ENCODE data around the gene PNRC1. TPM values are rescaled to one million over a fixed set of nuclear protein-coding genes. Genes with fewer than 3 reads are reported as not detected.

PNRC1 gene
- total RNA-seq, 1 donor from 2014 or later = 289 TPM

DNA sequence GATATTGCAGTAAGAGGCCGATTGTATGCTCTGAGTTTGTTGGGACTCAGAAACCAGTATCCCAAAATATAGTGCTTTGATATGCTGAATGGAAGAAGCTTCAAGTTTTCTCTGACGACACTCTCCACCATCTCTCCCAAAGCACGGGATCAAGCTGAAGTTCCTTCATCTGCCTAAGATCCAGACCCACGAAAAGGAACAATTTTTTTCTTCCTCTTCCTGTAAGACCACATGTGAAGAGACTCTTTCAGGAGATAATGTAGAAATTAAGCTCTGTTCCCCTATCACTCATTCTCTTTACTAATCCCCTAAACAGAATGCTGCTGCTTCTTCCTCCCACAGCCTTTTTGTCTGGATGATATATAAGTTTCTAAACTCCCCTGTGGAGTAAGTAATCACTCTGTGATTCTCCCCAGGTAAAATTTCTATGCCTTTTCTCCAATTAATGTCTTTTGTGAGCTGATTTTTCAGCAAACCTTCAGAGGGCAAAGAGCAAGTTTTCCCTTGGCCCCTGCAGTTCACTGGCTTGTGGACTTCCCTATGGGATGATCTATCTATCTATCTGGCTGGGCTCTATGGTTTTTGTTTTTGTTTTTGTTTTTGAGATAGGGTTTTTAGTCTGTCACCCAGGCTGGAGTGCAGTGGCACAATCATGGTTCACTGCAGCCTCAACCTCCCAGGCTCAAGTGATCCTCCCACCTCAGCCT, 13.5 kb upstream of the PNRC1 start:
- no peak for DNase-seq (ENCODE audit: extremely low spot score in 2 of 2)
- Histone ChIP-seq H3K27ac (no peak overlapping the region), H3K36me3 (no peaks in the 10 kb centered on the region), H3K9me3 (no peaks in the 10 kb centered on the region), H3K4me1 (no peaks in the 10 kb centered on the region), H3K4me3 (no peak overlapping the region), H3K27me3 (no peaks in the 10 kb centered on the region)
- no peak for TF ChIP-seq POLR2AphosphoS5 (IDR thresholded peaks at IDR 0.05; ENCODE audit: insufficient read depth in 1 of 2, low read depth in 1 of 2)
- no peak for TF ChIP-seq POLR2A (IDR thresholded peaks at IDR 0.05)
- TF ChIP-seq, protein P1, sequence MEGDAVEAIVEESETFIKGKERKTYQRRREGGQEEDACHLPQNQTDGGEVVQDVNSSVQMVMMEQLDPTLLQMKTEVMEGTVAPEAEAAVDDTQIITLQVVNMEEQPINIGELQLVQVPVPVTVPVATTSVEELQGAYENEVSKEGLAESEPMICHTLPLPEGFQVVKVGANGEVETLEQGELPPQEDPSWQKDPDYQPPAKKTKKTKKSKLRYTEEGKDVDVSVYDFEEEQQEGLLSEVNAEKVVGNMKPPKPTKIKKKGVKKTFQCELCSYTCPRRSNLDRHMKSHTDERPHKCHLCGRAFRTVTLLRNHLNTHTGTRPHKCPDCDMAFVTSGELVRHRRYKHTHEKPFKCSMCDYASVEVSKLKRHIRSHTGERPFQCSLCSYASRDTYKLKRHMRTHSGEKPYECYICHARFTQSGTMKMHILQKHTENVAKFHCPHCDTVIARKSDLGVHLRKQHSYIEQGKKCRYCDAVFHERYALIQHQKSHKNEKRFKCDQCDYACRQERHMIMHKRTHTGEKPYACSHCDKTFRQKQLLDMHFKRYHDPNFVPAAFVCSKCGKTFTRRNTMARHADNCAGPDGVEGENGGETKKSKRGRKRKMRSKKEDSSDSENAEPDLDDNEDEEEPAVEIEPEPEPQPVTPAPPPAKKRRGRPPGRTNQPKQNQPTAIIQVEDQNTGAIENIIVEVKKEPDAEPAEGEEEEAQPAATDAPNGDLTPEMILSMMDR (IDR thresholded peaks at IDR 0.05) = no peak
- intact Hi-C loops (cut with DNase I) = no loop called here

DNA sequence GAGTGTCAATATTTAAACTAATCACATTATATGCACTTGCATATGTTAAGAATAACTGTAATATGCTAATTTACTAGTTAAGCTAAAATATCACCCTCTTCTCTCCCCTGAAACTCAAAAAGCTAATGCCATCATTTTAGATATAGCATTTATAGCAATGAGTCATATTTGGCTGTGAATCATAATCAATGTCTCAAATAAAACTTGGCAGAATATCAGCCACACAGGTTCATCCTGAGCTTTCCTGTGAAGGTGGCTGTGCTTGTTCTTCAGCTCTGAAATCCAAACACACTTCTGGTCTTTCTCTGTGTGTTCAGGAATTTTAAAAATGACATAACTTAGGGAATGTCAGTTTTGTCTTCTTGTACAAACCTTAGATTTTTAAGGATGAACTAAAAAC, 12.8 kb upstream of the PNRC1 start:
- Histone ChIP-seq H3K36me3 (no peaks in the 10 kb centered on the region), H3K27ac (no peak overlapping the region), H3K4me1 (no peaks in the 10 kb centered on the region), H3K27me3 (no peaks in the 10 kb centered on the region), H3K9me3 (no peaks in the 10 kb centered on the region), H3K4me3 (no peak overlapping the region)
- TF ChIP-seq, protein P1 (IDR thresholded peaks at IDR 0.05) = no peak
- TF ChIP-seq POLR2A (IDR thresholded peaks at IDR 0.05) (no peak), POLR2AphosphoS5 (IDR thresholded peaks at IDR 0.05; ENCODE audit: insufficient read depth in 1 of 2, low read depth in 1 of 2) (no peak)
- DNase-seq (ENCODE audit: extremely low spot score in 2 of 2) = no peak
- intact Hi-C loops (cut with DNase I) = no loop called here

DNA sequence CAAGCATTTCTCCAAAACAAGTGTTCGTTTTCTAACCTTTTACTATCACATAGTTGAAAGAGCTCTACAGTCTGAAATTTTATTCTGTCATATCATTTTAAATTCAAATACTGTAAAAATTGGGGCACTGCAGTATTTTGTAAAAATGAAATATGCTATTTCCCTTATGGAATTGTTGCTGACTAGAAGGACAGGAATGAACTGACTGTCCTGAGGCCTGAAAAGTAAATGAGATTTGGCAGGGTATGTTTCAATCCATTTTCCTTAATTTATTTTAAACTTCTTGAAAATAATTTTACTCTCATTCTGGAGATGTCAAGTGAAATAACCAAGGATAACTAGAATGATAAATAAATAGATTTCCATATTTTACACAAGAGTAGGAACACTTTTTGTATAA, 11.9 kb upstream of the PNRC1 start:
- no peak overlapping the region for H3K4me3 ChIP-seq
- intact Hi-C loops (cut with DNase I) = no loop called here
- no peaks in the 10 kb centered on the region for H3K4me1 ChIP-seq
- no peaks in the 10 kb centered on the region for H3K36me3 ChIP-seq
- H3K9me3 ChIP-seq = no peaks in the 10 kb centered on the region
- H3K27me3 ChIP-seq = no peaks in the 10 kb centered on the region
- H3K27ac ChIP-seq = no peak overlapping the region
- no peak for TF ChIP-seq POLR2A (IDR thresholded peaks at IDR 0.05)
- TF ChIP-seq POLR2AphosphoS5 (IDR thresholded peaks at IDR 0.05; ENCODE audit: insufficient read depth in 1 of 2, low read depth in 1 of 2) = no peak
- TF ChIP-seq, protein P1 (IDR thresholded peaks at IDR 0.05) = no peak
- no peak for DNase-seq (ENCODE audit: extremely low spot score in 2 of 2)

DNA sequence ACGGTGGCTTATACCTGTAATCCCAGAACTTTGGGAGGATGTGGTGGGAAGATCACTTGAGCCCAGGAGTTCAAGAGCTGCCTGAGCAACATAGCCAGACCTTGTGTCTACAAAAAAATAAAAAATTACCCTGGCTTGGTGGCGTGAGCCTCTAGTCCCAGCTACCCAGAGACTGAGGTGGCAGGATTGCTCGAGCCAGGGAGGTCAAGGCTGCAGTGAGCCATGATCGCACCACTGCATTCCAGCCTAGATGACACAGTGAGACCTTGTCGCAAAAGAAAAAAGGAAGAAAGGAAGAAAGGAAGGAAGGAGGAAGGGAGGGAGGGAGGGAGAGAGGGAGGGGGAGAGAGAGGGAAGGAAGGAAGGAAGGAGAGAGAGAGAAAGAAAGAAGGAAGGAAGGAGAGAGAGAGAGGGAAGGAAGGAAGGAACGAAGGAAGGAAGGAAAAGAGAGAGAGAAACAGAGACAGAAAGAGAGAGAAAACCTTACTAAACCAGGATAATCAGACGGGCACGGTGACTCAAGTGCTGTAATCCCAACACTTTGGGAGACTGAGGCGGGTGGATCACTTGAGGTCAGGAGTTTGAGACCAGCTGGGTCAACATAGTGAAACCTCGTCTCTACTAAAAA, 10.9 kb upstream of the PNRC1 start:
- H3K27me3 ChIP-seq = no peaks in the 10 kb centered on the region
- no peaks in the 10 kb centered on the region for H3K9me3 ChIP-seq
- H3K27ac ChIP-seq = no peak overlapping the region
- TF ChIP-seq POLR2AphosphoS5 (IDR thresholded peaks at IDR 0.05; ENCODE audit: insufficient read depth in 1 of 2, low read depth in 1 of 2) = no peak
- no peak for TF ChIP-seq POLR2A (IDR thresholded peaks at IDR 0.05)
- TF ChIP-seq, protein P1 (IDR thresholded peaks at IDR 0.05) = no peak
- intact Hi-C loops (cut with DNase I) = no loop called here
- no peak for DNase-seq (ENCODE audit: extremely low spot score in 2 of 2)
- H3K36me3 ChIP-seq = no peaks in the 10 kb centered on the region
- H3K4me3 ChIP-seq = no peak overlapping the region
- no peaks in the 10 kb centered on the region for H3K4me1 ChIP-seq

DNA sequence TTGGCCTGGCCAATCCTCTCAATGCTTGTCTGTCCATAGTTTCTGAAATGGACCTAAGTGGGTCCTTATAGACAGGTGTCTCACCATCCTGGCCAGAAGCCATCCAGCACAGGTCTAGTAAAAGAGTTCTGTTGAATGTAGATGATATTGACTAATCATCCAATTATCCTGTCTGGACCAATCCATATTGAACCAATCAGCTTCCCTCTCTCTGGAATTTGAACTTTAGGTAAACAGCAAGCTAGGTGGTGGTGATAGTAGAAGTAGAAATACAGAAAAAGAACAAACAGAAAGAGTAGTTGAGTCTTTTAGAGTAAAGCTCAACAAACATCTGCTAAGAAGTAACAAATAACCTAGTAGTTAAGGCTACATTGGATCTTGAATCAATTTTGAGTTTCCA, 9.5 kb upstream of the PNRC1 start:
- no peak for DNase-seq (ENCODE audit: extremely low spot score in 2 of 2)
- no peaks in the 10 kb centered on the region for H3K9me3 ChIP-seq
- H3K36me3 ChIP-seq = no peaks in the 10 kb centered on the region
- intact Hi-C loops (cut with DNase I) = no loop called here
- H3K27ac ChIP-seq = no peak overlapping the region
- H3K4me3 ChIP-seq = no peak overlapping the region
- no peaks in the 10 kb centered on the region for H3K4me1 ChIP-seq
- TF ChIP-seq POLR2A (IDR thresholded peaks at IDR 0.05) = no peak
- no peak for TF ChIP-seq POLR2AphosphoS5 (IDR thresholded peaks at IDR 0.05; ENCODE audit: insufficient read depth in 1 of 2, low read depth in 1 of 2)
- TF ChIP-seq, protein P1 (IDR thresholded peaks at IDR 0.05) = no peak
- no peaks in the 10 kb centered on the region for H3K27me3 ChIP-seq

All from vagina (tissue), 2 donors.